Measurements from ENCODE around the gene C16orf87.

- TF ChIP-seq, protein P1, sequence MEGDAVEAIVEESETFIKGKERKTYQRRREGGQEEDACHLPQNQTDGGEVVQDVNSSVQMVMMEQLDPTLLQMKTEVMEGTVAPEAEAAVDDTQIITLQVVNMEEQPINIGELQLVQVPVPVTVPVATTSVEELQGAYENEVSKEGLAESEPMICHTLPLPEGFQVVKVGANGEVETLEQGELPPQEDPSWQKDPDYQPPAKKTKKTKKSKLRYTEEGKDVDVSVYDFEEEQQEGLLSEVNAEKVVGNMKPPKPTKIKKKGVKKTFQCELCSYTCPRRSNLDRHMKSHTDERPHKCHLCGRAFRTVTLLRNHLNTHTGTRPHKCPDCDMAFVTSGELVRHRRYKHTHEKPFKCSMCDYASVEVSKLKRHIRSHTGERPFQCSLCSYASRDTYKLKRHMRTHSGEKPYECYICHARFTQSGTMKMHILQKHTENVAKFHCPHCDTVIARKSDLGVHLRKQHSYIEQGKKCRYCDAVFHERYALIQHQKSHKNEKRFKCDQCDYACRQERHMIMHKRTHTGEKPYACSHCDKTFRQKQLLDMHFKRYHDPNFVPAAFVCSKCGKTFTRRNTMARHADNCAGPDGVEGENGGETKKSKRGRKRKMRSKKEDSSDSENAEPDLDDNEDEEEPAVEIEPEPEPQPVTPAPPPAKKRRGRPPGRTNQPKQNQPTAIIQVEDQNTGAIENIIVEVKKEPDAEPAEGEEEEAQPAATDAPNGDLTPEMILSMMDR (conservative IDR thresholded peaks at IDR 0.05), result no peak
- TF ChIP-seq EZH2 (IDR thresholded peaks at IDR 0.05; ENCODE audit: low read depth), result no peak
Observed at GRCh38 chr16:46748775-46749705, 81.9 kb downstream of the C16orf87 start.

Measured in PC-9 (cell line).